K562 (cell line): ENCODE data around the gene DAB2IP. TPM values are rescaled to one million over a fixed set of nuclear protein-coding genes. Genes with fewer than 3 reads are reported as not detected.

Experiments used
- ATAC-seq: fragments of 200-7000 bp; cut with Tn5 transposase; 3 replicates; pipeline ENCODE4 v1.9.1; 2020; ENCODE audit warnings: moderate library complexity
- BruUV-seq: library from RNA; stranded (reverse); fragments of 400-500 nt; replicated peaks from 2 replicates; lab custom pipeline; 2021; lab: Mats Ljungman, UMichigan
- CTCF ChIA-PET: fragments of 300-600 bp; formaldehyde crosslinking; extraction: SDS; loops from one replicate; lab custom pipeline; 2021; ENCODE audit warnings: low intra/inter-chr PET ratio; lab: Yijun Ruan, JAX
- POLR2A ChIA-PET: fragments of 300-600, 350-650 bp; sonication (Branson Sonifier 250); formaldehyde crosslinking; extraction: SDS; loops from one replicate; lab custom pipeline; 2021; ENCODE audit warnings: antibody characterized with exemption, inconsistent platforms; lab: Yijun Ruan, JAX
- DNase-seq, 4 experiments: peaks; one replicate each; pipeline versions ENCODE4 v3.0.0 to v3.0.0-alpha.2; 2011 to 2018; ENCODE audit warnings: low spot score in 3 of 4, mixed read lengths in 3 of 4; ENCODE audit errors: extremely low read depth in 1 of 4
- FAIRE-seq: peaks from 2 replicates; lab custom pipeline; 2011; peaks lifted over from hg19 to GRCh38; lab: Jason Lieb, UNC
- H2AFZ ChIP-seq: 2 replicates; pipeline ENCODE4 v1.6.0; 2011; ENCODE audit warnings: low read depth, low read length, control low read depth, inconsistent platforms
- H3K27ac ChIP-seq: fragments of 200-600 bp; 3 replicates; pipeline ENCODE4 v1.8.0; 2011; ENCODE audit warnings: low read depth, mild to moderate bottlenecking, control low read depth, inconsistent platforms, low read length, moderate library complexity, mixed read lengths; ENCODE audit errors: extremely low read depth
- H3K27me3 ChIP-seq, 2 experiments: fragments of 300-600 bp in 1 of 2; 2 replicates in 1 of 2; 3 replicates in 1 of 2; pipeline versions ENCODE4 v1.6.0 to v1.8.0; 2011; ENCODE audit warnings: inconsistent platforms in 2 of 2, low read length in 2 of 2, mild to moderate bottlenecking in 1 of 2, mixed read lengths in 1 of 2, moderate library complexity in 1 of 2; ENCODE audit not compliant: control insufficient read depth in 2 of 2, insufficient read depth in 2 of 2
- H3K36me3 ChIP-seq: fragments of 300-600 bp; 3 replicates; pipeline ENCODE4 v1.8.0; 2011; ENCODE audit warnings: mild to moderate bottlenecking, low read length, inconsistent platforms; ENCODE audit not compliant: control insufficient read depth, insufficient read depth
- H3K4me1 ChIP-seq, 2 experiments: fragments of 200-600 bp in 1 of 2; replicated peaks in 1 of 2; 2 replicates in 1 of 2; 3 replicates in 1 of 2; pipeline versions ENCODE4 v1.5.1 to v1.8.0; 2011; ENCODE audit warnings: inconsistent platforms in 2 of 2, low read length in 2 of 2, mild to moderate bottlenecking in 1 of 2, mixed read lengths in 1 of 2, moderate library complexity in 1 of 2; ENCODE audit not compliant: control insufficient read depth in 2 of 2, insufficient read depth in 2 of 2
- H3K4me2 ChIP-seq: 2 replicates; pipeline ENCODE4 v1.6.1; 2011; ENCODE audit warnings: low read length, control low read depth, inconsistent platforms, mixed read lengths; ENCODE audit not compliant: insufficient read depth
- H3K4me3 ChIP-seq: fragments of 200-600 bp; sonication (generic), shearing (Covaris generic); 2 replicates; pipeline ENCODE4 v1.5.1; 2016; ENCODE audit warnings: control low read depth, inconsistent platforms
- H3K79me2 ChIP-seq: fragments of 200-600 bp; 3 replicates; pipeline ENCODE4 v1.8.0; 2011; ENCODE audit warnings: low read length, inconsistent platforms; ENCODE audit not compliant: control insufficient read depth, insufficient read depth
- H3K9ac ChIP-seq, 2 experiments: 2 replicates each; pipeline versions ENCODE4 v1.6.0 to v1.6.1; 2011; ENCODE audit warnings: low read depth in 2 of 2, low read length in 2 of 2, control low read depth in 1 of 2, inconsistent platforms in 1 of 2, mild to moderate bottlenecking in 1 of 2, mixed read lengths in 1 of 2; ENCODE audit not compliant: insufficient read depth in 1 of 2
- H3K9me1 ChIP-seq: one replicate; pipeline ENCODE4 v1.6.0; 2011; ENCODE audit warnings: inconsistent platforms, mild to moderate bottlenecking, low read length, moderate library complexity; ENCODE audit not compliant: control insufficient read depth, insufficient read depth
- H3K9me3 ChIP-seq: replicated peaks from 2 replicates; pipeline ENCODE4 v1.5.1; 2011; ENCODE audit warnings: low read depth, low read length, inconsistent platforms; ENCODE audit not compliant: control insufficient read depth, insufficient read depth
- H4K20me1 ChIP-seq: replicated peaks from 2 replicates; pipeline ENCODE4 v1.6.1; 2011; ENCODE audit warnings: low read length, inconsistent platforms, mixed read lengths; ENCODE audit not compliant: control insufficient read depth, insufficient read depth
- FOXM1 ChIP-seq, 2 experiments: fragments of 450-650 bp in 1 of 2; sonication (generic) in 1 of 2; formaldehyde crosslinking in 1 of 2; IDR thresholded peaks; 2 replicates each; pipeline versions ENCODE4 v1.6.1 to v1.9.0; 2017 to 2022; ENCODE audit warnings: low read depth in 2 of 2, mild to moderate bottlenecking in 2 of 2, missing genetic modification reagents in 1 of 2, moderate library complexity in 1 of 2
- KDM1A ChIP-seq, 2 experiments: fragments of 450-650 bp; IDR thresholded peaks; 2 replicates each; pipeline ENCODE4 v1.6.1; 2016; ENCODE audit warnings: mild to moderate bottlenecking in 2 of 2
- ZNF224 ChIP-seq: sonication (generic); formaldehyde crosslinking; IDR thresholded peaks from 2 replicates; pipeline ENCODE4 v1.8.0; 2022; ENCODE audit warnings: mild to moderate bottlenecking, missing genetic modification reagents
- ZNF717 ChIP-seq: fragments of 250-450 bp; sonication (Bioruptor Pico); IDR thresholded peaks from 2 replicates; pipeline ENCODE4 v1.5.0; 2021
- WGBS: fragments of 100-300 bp; shearing (Covaris generic); methylation state at CpG from one replicate; pipeline ENCODE4 v1.1.6; 2016; ENCODE audit warnings: low coverage, mixed read lengths; ENCODE audit not compliant: insufficient coverage; ENCODE audit errors: missing lambda C conversion rate; 5-methylcytosine and 5-hydroxymethylcytosine counted together
- in situ Hi-C: fragments of 300-500 bp; cut with MboI; formaldehyde crosslinking; loops from 4 replicates; pipeline ENCODE4 v1.15.0; 2018; ENCODE audit warnings: inconsistent platforms, mixed read lengths
- intact Hi-C: fragments of 100-400 bp; cut with micrococcal nuclease; formaldehyde crosslinking; loops from 2 replicates; pipeline ENCODE4 v1.14.2; 2022
- polyA plus RNA-seq, 8 experiments: library from polyadenylated mRNA; depleted of rRNA in 4 of 8; stranded (reverse) in 5 of 8; unstranded in 3 of 8; fragments of >200 nt; fragmentation: Nextera tagmentation in 2 of 8; fragmentation: Illumina TruSeq in 1 of 8; extraction: Ambion mirVana in 2 of 8; extraction: Trizol in 1 of 8; gene quantifications; 2 replicates each; pipeline versions ENCODE4 v1.2.1 to v1.2.3, GENCODE V29; 2011 to 2014; ENCODE audit warnings: inconsistent platforms in 1 of 8, missing spikeins in 1 of 8
- total RNA-seq, 7 experiments: library from RNA; depleted of rRNA in 6 of 7; stranded (reverse); fragments of >200 nt in 6 of 7; fragmentation: Illumina TruSeq in 2 of 7; extraction: Trizol in 2 of 7; gene quantifications; 2 replicates each; pipeline versions ENCODE4 v1.2.1 to v1.2.3, GENCODE V29; 2011 to 2021; ENCODE audit warnings: low replicate concordance in 1 of 7
- TF ChIP-seq, protein P1 (sequence below): fragments of 250-450 bp; sonication (Bioruptor Pico); IDR thresholded peaks from 2 replicates; pipeline ENCODE4 v1.8.0; 2022; ENCODE audit warnings: inconsistent platforms
- TF ChIP-seq, protein P2 (sequence below): fragments of 250-450 bp; sonication (Bioruptor Pico); IDR thresholded peaks from 2 replicates; pipeline ENCODE4 v1.8.0; 2021; ENCODE audit warnings: borderline replicate concordance, mild to moderate bottlenecking, moderate library complexity; ENCODE audit not compliant: poor library complexity, severe bottlenecking
- TF ChIP-seq, protein P3 (sequence below): fragments of 250-450 bp; sonication (Bioruptor Pico); IDR thresholded peaks from 2 replicates; pipeline ENCODE4 v1.4.0; 2020

Gene DAB2IP
- total and polyA plus RNA-seq, 9 of the 15 experiments (the other 6 are each of a cell fraction or from before 2014, with no cell fraction given): 0.04 to 0.31 (median 0.08) TPM; not detected in 5

DNA sequence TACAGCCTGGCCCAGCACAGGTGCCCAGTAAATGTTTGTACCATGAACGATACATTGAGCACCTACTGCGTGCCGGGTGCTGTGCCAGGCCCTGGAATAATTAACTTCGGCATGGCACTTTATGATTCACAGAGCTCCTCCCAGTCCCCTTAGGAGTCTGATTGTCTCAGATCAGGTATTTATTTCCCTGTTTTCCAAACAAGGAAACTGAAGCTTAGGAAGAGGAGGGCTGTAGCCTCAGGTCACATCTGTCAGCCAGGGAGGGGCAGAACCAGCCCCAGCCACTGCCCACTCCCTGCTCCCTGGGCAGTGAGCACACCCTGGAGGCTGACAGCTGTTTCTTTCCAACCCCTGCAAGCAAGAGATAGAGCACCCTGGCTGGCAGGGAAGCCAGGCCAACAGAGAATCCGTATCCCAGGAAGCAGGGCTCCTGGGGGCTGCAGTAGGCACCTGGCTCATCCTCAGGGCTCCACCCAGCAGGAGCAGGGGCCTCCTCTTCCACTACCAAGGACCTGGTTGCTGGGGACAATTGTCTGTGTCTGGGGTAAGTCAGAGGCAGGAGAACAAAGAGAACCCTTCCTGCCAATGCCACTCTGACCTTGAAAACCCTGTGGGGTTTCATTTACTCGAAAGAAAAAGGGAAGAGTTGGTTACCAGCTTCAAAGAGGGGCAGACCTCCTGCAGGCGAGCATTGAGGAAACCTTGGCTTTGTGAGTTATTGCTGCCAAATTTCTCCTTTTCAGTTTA, 69.0 kb downstream of the DAB2IP start (continued):
- TF ChIP-seq ZNF224 (CRISPR knock-in tag) (no peak), KDM1A (IDR thresholded peaks at IDR 0.05) (no peak), ZNF717 (CRISPR knock-in tag) (no peak)
- TF ChIP-seq, protein P1, sequence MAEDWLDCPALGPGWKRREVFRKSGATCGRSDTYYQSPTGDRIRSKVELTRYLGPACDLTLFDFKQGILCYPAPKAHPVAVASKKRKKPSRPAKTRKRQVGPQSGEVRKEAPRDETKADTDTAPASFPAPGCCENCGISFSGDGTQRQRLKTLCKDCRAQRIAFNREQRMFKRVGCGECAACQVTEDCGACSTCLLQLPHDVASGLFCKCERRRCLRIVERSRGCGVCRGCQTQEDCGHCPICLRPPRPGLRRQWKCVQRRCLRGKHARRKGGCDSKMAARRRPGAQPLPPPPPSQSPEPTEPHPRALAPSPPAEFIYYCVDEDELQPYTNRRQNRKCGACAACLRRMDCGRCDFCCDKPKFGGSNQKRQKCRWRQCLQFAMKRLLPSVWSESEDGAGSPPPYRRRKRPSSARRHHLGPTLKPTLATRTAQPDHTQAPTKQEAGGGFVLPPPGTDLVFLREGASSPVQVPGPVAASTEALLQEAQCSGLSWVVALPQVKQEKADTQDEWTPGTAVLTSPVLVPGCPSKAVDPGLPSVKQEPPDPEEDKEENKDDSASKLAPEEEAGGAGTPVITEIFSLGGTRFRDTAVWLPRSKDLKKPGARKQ (CRISPR knock-in tag): no peak
- TF ChIP-seq, protein P2, sequence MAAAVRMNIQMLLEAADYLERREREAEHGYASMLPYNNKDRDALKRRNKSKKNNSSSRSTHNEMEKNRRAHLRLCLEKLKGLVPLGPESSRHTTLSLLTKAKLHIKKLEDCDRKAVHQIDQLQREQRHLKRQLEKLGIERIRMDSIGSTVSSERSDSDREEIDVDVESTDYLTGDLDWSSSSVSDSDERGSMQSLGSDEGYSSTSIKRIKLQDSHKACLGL (CRISPR knock-in tag): no peak
- TF ChIP-seq, protein P3, sequence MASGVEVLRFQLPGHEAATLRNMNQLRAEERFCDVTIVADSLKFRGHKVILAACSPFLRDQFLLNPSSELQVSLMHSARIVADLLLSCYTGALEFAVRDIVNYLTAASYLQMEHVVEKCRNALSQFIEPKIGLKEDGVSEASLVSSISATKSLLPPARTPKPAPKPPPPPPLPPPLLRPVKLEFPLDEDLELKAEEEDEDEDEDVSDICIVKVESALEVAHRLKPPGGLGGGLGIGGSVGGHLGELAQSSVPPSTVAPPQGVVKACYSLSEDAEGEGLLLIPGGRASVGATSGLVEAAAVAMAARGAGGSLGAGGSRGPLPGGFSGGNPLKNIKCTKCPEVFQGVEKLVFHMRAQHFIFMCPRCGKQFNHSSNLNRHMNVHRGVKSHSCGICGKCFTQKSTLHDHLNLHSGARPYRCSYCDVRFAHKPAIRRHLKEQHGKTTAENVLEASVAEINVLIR (CRISPR knock-in tag): no peak

DNA sequence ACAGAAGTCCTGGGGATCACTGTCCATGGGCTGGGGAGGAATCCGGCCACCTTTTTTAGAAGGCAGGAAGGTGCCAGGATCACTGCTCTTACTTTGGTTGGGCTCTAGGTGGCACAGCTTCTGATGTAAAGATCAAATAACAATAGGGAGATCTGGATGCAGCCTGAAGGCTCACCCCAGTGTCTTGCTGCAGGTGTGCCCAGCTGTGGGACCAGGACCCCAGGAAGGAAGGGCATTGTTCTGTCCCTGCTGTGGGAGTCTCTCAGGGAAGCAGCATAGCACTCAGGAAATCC, 69.6 kb downstream of the DAB2IP start:
- intact Hi-C loops: no loop called here
- CTCF ChIA-PET: no interaction called here

More for the DNA sequence above, 69.6 kb downstream of the DAB2IP start:
- no peak for FAIRE-seq
- Histone ChIP-seq H3K79me2 (no peaks in the 10 kb centered on the region), H3K4me2 (no peak overlapping the region), H3K9me1 (no peaks in the 10 kb centered on the region), H3K4me1 (no peaks in the 10 kb centered on the region), H3K9me3 (no peaks in the 10 kb centered on the region), H3K4me3 (no peak overlapping the region), H3K9ac (no peak overlapping the region), H3K27me3 (peaks cover 8 to 62% of the 10 kb centered on the region in 2 experiments; a peak in 4 of 5 replicates), H4K20me1 (peaks cover 17% of the 10 kb centered on the region; the same call in 1 of the 2 replicates), H2AFZ (no peak overlapping the region), H3K36me3 (no peaks in the 10 kb centered on the region), H3K27ac (no peak overlapping the region)
- in situ Hi-C loops: no loop called here
- ATAC-seq: no peak
- WGBS: 0% methylated on average over 1 of the region's 1 CpG
- POLR2A ChIA-PET: no interaction called here
- no peak for DNase-seq
- no peak for TF ChIP-seq FOXM1 (IDR thresholded peaks at IDR 0.05; ENCODE audit: low read depth)
- no peak for TF ChIP-seq FOXM1 (CRISPR knock-in tag; IDR thresholded peaks at IDR 0.05; ENCODE audit: low read depth)
- BruUV-seq: no TSS peak
